Tibial nerve (tissue), 3 donors: ENCODE results near the gene MACF1.

ENCODE experiments used
- CTCF ChIP-seq, 5 experiments: fragments of 200-600 bp in 3 of 5; fragments of 450-650 bp in 2 of 5; sonication (generic) in 3 of 5; IDR thresholded peaks; one replicate each; pipeline ENCODE4 v1.5.1; 2016 to 2019; ENCODE audit warnings: antibody characterized with exemption in 5 of 5, mild to moderate bottlenecking in 3 of 5, moderate library complexity in 2 of 5
- POLR2A ChIP-seq, 2 donors: fragments of 450-650 bp; IDR thresholded peaks; one replicate each; pipeline ENCODE4 v1.6.1; 2017; ENCODE audit warnings: antibody characterized with exemption in 2 of 2, mild to moderate bottlenecking in 2 of 2, moderate library complexity in 2 of 2

- TF ChIP-seq CTCF (IDR thresholded peaks at IDR 0.05) = no peak
- TF ChIP-seq POLR2A (IDR thresholded peaks at IDR 0.05) = no peak
These were observed 296.4 kb downstream of the MACF1 start for GRCh38 chr1:39500862-39501389.
